HepG2 (cell line): ENCODE measurements around the gene PPP1R8. TPM values are rescaled to one million over a fixed set of nuclear protein-coding genes. Genes with fewer than 3 reads are reported as not detected.

Experiments used
- AGO1 ChIP-seq: fragments of 200-400 bp; formaldehyde crosslinking; IDR thresholded peaks from 2 replicates; pipeline ENCODE4 v1.6.1; 2017; ENCODE audit warnings: mild to moderate bottlenecking, low read depth, low read length, moderate library complexity; ENCODE audit not compliant: poor library complexity, severe bottlenecking
- HOXA5 ChIP-seq: sonication (generic); formaldehyde crosslinking; IDR thresholded peaks from 2 replicates; pipeline ENCODE4 v1.4.0; 2020; ENCODE audit warnings: missing genetic modification reagents
- MAFG ChIP-seq: sonication (generic); formaldehyde crosslinking; IDR thresholded peaks from 2 replicates; pipeline ENCODE4 v1.5.1; 2020; ENCODE audit warnings: mild to moderate bottlenecking, missing genetic modification reagents
- MED8 ChIP-seq: sonication (generic); formaldehyde crosslinking; IDR thresholded peaks from 2 replicates; pipeline ENCODE4 v1.8.1; 2023; ENCODE audit warnings: mild to moderate bottlenecking, missing genetic modification reagents; ENCODE audit not compliant: insufficient replicate concordance
- NFATC3 ChIP-seq: sonication (generic); formaldehyde crosslinking; IDR thresholded peaks from 2 replicates; pipeline ENCODE4 v1.5.1; 2020; ENCODE audit warnings: mild to moderate bottlenecking, missing genetic modification reagents
- NFIC ChIP-seq: IDR thresholded peaks from 2 replicates; pipeline ENCODE4 v1.6.1; 2012; ENCODE audit warnings: mild to moderate bottlenecking, low read length, inconsistent platforms
- RFX5 ChIP-seq: IDR thresholded peaks from 2 replicates; pipeline ENCODE4 v1.6.1; 2011; ENCODE audit warnings: low read depth, low read length, improper control_type of control experiment
- RFXANK ChIP-seq: IDR thresholded peaks from 2 replicates; pipeline ENCODE4 v1.6.1; 2016
- SALL1 ChIP-seq: sonication (generic); formaldehyde crosslinking; IDR thresholded peaks from 2 replicates; pipeline ENCODE4 v1.8.0; 2022; ENCODE audit warnings: mild to moderate bottlenecking, missing genetic modification reagents
- ZBTB7B ChIP-seq: sonication (generic); formaldehyde crosslinking; IDR thresholded peaks from 2 replicates; pipeline ENCODE4 v1.4.0; 2020; ENCODE audit warnings: missing genetic modification reagents
- ZNF235 ChIP-seq: sonication (generic); formaldehyde crosslinking; IDR thresholded peaks from 2 replicates; pipeline ENCODE4 v1.8.1; 2023; ENCODE audit warnings: mild to moderate bottlenecking, missing genetic modification reagents, borderline replicate concordance
- ZNF30 ChIP-seq: sonication (generic); formaldehyde crosslinking; IDR thresholded peaks from 2 replicates; pipeline ENCODE4 v1.5.0; 2020; ENCODE audit warnings: mild to moderate bottlenecking, missing genetic modification reagents
- ZNF343 ChIP-seq: sonication (generic); formaldehyde crosslinking; IDR thresholded peaks from 2 replicates; pipeline ENCODE4 v1.4.0; 2020; ENCODE audit warnings: mild to moderate bottlenecking, missing genetic modification reagents
- ZNF558 ChIP-seq: sonication (generic); formaldehyde crosslinking; IDR thresholded peaks from 2 replicates; pipeline ENCODE4 v1.9.0; 2022; ENCODE audit warnings: mild to moderate bottlenecking, missing genetic modification reagents, borderline replicate concordance
- ZNF567 ChIP-seq: sonication (generic); formaldehyde crosslinking; IDR thresholded peaks from 2 replicates; pipeline ENCODE4 v1.8.1; 2023; ENCODE audit warnings: mild to moderate bottlenecking, missing genetic modification reagents, borderline replicate concordance
- ZNF660 ChIP-seq: sonication (generic); formaldehyde crosslinking; IDR thresholded peaks from 2 replicates; pipeline ENCODE4 v1.5.1; 2020; ENCODE audit warnings: mild to moderate bottlenecking, low read depth, missing genetic modification reagents, borderline replicate concordance
- polyA plus RNA-seq, 8 experiments: library from polyadenylated mRNA; depleted of rRNA in 3 of 8; stranded (reverse) in 7 of 8; unstranded in 1 of 8; fragments of >200 nt; fragmentation: Illumina TruSeq in 4 of 8; extraction: Trizol in 4 of 8; gene quantifications; 2 replicates each; pipeline versions ENCODE4 v1.2.1 to v1.2.3, GENCODE V29; 2011 to 2016; ENCODE audit warnings: low read depth in 4 of 8, missing spikeins in 1 of 8, mixed read lengths in 1 of 8; ENCODE audit not compliant: insufficient read depth in 1 of 8
- total RNA-seq, 5 experiments: library from RNA; depleted of rRNA; stranded (reverse); fragments of >200 nt; fragmentation: Illumina TruSeq; extraction: Trizol; gene quantifications; 2 replicates each; pipeline ENCODE4 v1.2.3, GENCODE V29; 2016; ENCODE audit warnings: low read depth in 1 of 5
- TF ChIP-seq, protein P1 (sequence below): IDR thresholded peaks from 2 replicates; pipeline ENCODE4 v1.6.1; 2016
- TF ChIP-seq, protein P2 (sequence below): IDR thresholded peaks from 2 replicates; pipeline ENCODE4 v1.6.1; 2012; ENCODE audit warnings: low read length, improper control_type of control experiment
- TF ChIP-seq, protein P3 (sequence below): sonication (generic); formaldehyde crosslinking; IDR thresholded peaks from 2 replicates; pipeline ENCODE4 v1.9.0; 2021; ENCODE audit warnings: missing genetic modification reagents, mild to moderate bottlenecking, borderline replicate concordance
- TF ChIP-seq, protein P4 (sequence below): sonication (generic); formaldehyde crosslinking; IDR thresholded peaks from 2 replicates; pipeline ENCODE4 v1.8.0; 2023; ENCODE audit warnings: mild to moderate bottlenecking, missing genetic modification reagents
- TF ChIP-seq, protein P5 (sequence below): IDR thresholded peaks from 2 replicates; pipeline ENCODE4 v1.6.1; 2016

PPP1R8 gene
- total and polyA plus RNA-seq, 2 of the 13 experiments (the other 11 are each of a cell fraction or from before 2014, with no cell fraction given) = 38.3 to 62.2 TPM

DNA sequence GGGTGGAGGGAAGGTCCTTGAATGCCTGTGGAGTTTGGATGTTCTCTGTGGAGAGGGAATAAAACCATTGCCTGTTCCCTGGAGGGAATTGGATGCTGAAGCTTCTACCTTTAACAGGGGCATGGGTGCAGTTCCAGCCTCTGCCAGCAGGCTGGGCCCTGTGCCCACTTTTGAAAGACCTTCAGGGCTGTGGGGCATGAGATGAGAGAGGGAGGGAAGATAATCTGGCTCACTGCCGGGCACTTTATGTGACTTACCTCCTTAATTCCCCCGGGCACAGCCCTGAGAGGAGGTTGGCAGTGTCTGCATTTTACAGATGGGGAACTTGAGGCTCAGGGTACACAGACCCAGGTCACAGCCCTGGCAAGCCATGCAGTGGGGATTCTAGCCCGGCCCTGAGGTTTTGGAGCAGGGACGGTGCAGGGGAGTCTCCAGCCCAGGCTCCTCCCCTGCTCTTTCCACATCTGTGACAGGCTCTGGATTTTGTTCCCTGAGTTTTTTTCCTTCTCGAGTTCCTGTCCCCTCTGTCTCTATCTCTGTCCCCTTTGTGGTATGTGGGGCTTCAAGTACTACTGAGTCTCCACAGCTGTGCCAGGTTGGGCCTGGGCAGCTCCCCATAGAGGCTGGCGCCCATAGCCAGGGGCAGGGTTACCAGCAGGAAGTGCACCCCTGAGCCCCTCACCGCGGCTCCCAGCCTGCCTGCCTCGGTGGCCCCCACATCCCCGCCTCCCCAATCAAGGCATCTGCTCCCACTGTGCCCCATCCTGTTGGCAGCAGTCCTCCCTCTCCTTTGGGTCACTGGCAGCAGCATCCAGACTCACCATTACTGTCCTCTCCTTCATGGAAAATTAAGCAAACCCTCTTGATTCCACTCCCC lies 27.7 kb downstream of the PPP1R8 start (continued):
- no peak for TF ChIP-seq ZNF558 (CRISPR knock-in tag)
- TF ChIP-seq NFATC3 (CRISPR knock-in tag) = no peak
- TF ChIP-seq RFXANK (CRISPR knock-in tag) = no peak
- TF ChIP-seq, protein P1, sequence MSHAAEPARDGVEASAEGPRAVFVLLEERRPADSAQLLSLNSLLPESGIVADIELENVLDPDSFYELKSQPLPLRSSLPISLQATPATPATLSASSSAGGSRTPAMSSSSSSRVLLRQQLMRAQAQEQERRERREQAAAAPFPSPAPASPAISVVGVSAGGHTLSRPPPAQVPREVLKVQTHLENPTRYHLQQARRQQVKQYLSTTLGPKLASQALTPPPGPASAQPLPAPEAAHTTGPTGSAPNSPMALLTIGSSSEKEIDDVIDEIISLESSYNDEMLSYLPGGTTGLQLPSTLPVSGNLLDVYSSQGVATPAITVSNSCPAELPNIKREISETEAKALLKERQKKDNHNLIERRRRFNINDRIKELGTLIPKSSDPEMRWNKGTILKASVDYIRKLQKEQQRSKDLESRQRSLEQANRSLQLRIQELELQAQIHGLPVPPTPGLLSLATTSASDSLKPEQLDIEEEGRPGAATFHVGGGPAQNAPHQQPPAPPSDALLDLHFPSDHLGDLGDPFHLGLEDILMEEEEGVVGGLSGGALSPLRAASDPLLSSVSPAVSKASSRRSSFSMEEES = no peak
- no peak for TF ChIP-seq RFX5
- no peak for TF ChIP-seq HOXA5
- no peak for TF ChIP-seq ZNF30 (CRISPR knock-in tag)
- TF ChIP-seq ZNF567 (CRISPR knock-in tag) = no peak
- TF ChIP-seq AGO1 = no peak
- TF ChIP-seq, protein P2, sequence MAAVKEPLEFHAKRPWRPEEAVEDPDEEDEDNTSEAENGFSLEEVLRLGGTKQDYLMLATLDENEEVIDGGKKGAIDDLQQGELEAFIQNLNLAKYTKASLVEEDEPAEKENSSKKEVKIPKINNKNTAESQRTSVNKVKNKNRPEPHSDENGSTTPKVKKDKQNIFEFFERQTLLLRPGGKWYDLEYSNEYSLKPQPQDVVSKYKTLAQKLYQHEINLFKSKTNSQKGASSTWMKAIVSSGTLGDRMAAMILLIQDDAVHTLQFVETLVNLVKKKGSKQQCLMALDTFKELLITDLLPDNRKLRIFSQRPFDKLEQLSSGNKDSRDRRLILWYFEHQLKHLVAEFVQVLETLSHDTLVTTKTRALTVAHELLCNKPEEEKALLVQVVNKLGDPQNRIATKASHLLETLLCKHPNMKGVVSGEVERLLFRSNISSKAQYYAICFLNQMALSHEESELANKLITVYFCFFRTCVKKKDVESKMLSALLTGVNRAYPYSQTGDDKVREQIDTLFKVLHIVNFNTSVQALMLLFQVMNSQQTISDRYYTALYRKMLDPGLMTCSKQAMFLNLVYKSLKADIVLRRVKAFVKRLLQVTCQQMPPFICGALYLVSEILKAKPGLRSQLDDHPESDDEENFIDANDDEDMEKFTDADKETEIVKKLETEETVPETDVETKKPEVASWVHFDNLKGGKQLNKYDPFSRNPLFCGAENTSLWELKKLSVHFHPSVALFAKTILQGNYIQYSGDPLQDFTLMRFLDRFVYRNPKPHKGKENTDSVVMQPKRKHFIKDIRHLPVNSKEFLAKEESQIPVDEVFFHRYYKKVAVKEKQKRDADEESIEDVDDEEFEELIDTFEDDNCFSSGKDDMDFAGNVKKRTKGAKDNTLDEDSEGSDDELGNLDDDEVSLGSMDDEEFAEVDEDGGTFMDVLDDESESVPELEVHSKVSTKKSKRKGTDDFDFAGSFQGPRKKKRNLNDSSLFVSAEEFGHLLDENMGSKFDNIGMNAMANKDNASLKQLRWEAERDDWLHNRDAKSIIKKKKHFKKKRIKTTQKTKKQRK = no peak
- TF ChIP-seq MED8 (CRISPR knock-in tag) = no peak
- TF ChIP-seq SALL1 = 0 out of 2 replicates have a peak, but pooled peaks have one; percentile 31
- TF ChIP-seq, protein P3, sequence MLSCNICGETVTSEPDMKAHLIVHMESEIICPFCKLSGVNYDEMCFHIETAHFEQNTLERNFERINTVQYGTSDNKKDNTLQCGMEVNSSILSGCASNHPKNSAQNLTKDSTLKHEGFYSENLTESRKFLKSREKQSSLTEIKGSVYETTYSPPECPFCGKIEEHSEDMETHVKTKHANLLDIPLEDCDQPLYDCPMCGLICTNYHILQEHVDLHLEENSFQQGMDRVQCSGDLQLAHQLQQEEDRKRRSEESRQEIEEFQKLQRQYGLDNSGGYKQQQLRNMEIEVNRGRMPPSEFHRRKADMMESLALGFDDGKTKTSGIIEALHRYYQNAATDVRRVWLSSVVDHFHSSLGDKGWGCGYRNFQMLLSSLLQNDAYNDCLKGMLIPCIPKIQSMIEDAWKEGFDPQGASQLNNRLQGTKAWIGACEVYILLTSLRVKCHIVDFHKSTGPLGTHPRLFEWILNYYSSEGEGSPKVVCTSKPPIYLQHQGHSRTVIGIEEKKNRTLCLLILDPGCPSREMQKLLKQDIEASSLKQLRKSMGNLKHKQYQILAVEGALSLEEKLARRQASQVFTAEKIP (CRISPR knock-in tag) = no peak
- no peak for TF ChIP-seq NFIC
- no peak for TF ChIP-seq ZNF235 (CRISPR knock-in tag)
- no peak for TF ChIP-seq ZNF660
- TF ChIP-seq, protein P4, sequence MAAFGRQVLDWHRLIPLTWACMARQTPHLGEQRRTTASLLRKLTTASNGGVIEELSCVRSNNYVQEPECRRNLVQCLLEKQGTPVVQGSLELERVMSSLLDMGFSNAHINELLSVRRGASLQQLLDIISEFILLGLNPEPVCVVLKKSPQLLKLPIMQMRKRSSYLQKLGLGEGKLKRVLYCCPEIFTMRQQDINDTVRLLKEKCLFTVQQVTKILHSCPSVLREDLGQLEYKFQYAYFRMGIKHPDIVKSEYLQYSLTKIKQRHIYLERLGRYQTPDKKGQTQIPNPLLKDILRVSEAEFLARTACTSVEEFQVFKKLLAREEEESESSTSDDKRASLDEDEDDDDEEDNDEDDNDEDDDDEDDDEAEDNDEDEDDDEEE = no peak
- no peak for TF ChIP-seq ZBTB7B (CRISPR knock-in tag)
- TF ChIP-seq ZNF343 (CRISPR knock-in tag) = no peak
- TF ChIP-seq MAFG = no peak
- TF ChIP-seq, protein P5, sequence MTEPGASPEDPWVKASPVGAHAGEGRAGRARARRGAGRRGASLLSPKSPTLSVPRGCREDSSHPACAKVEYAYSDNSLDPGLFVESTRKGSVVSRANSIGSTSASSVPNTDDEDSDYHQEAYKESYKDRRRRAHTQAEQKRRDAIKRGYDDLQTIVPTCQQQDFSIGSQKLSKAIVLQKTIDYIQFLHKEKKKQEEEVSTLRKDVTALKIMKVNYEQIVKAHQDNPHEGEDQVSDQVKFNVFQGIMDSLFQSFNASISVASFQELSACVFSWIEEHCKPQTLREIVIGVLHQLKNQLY (CRISPR knock-in tag) = no peak
